Activated T-helper 1 cell treated with Interleukin-2 at 50 U/mL for 16 hours (primary cell): ENCODE results near the gene KMT2D.
"Not testable (repeated sequence)": the region's sequence is repeated elsewhere in the genome, so short reads cannot be mapped to it uniquely, and the experiment has no call there.

Source experiments
- DNase-seq: peaks from one replicate; pipeline ENCODE4 v3.0.0-alpha.2; 2020; ENCODE audit warnings: low read depth

KMT2D gene

GRCh38 chr12:49088150-49088931, 27.7 kb upstream of the KMT2D start:
- DNase-seq: peak; percentile 41

- DNase-seq: no peak
These were observed 25.5 kb upstream of the KMT2D start for GRCh38 chr12:49086116-49086515.

- DNase-seq: no peak
These were observed 23.8 kb upstream of the KMT2D start for GRCh38 chr12:49084438-49084837.

- no peak for DNase-seq
These were observed 19.2 kb upstream of the KMT2D start for GRCh38 chr12:49079793-49080192.

- DNase-seq: no peak
These were observed 10.4 kb upstream of the KMT2D start for GRCh38 chr12:49070971-49071370.

- DNase-seq: peak; percentile 97
These were observed 9.1 kb upstream of the KMT2D start, which contains the start of gene RHEBL1 for GRCh38 chr12:49069507-49070346. TSS of gene RHEBL1 (minus strand) at chr12:49069979. CDS start at chr12:49069785, 194 bp downstream.

GRCh38 chr12:49068879-49069506, 8.4 kb upstream of the KMT2D start:
- DNase-seq: no peak

- DNase-seq: no peak
These were observed 5.5 kb upstream of the KMT2D start for GRCh38 chr12:49066120-49066519.

GRCh38 chr12:49064767-49065152, 4.2 kb upstream of the KMT2D start:
- DNase-seq: no peak

GRCh38 chr12:49061916-49062315, 1.3 kb upstream of the KMT2D start:
- DNase-seq: not testable (repeated sequence)

- no peak for DNase-seq
These were observed 610 bp upstream of the KMT2D start for GRCh38 chr12:49061157-49061650.

GRCh38 chr12:49059299-49060171, 1.1 kb downstream of the KMT2D start:
- no peak for DNase-seq

GRCh38 chr12:49059045-49059298, 1.6 kb downstream of the KMT2D start:
- DNase-seq: no peak

GRCh38 chr12:49058366-49059044, 2.1 kb downstream of the KMT2D start:
- no peak for DNase-seq

- DNase-seq: no peak
These were observed 2.7 kb downstream of the KMT2D start for GRCh38 chr12:49057888-49058287.

GRCh38 chr12:49055978-49056754, 4.4 kb downstream of the KMT2D start:
- DNase-seq: peak; percentile 27

- no peak for DNase-seq
These were observed 5.5 kb downstream of the KMT2D start for GRCh38 chr12:49055092-49055491.

- no peak for DNase-seq
These were observed 6.1 kb downstream of the KMT2D start for GRCh38 chr12:49054524-49054923.

GRCh38 chr12:49054096-49054495, 6.5 kb downstream of the KMT2D start:
- no peak for DNase-seq

GRCh38 chr12:49052451-49053208, 8.0 kb downstream of the KMT2D start:
- DNase-seq: no peak
